CD4-positive, alpha-beta T cell treated with Interleukin-10 for 1 hour (primary cell): ENCODE measurements around the gene RALGPS2.

Experiments
- DNase-seq: peaks from one replicate; pipeline ENCODE4 v3.0.0-alpha.2; 2020

The RALGPS2 gene

GRCh38 chr1:178724728-178725465 lies at the start of gene RALGPS2:
Gene RALGPS2, plus strand, starts transcription at chr1:178725244. Its CDS starts 51,521 bp downstream, at chr1:178776765.
- peak; percentile 69 for DNase-seq

- no peak for DNase-seq
Measured at GRCh38 chr1:178679237-178679636, 45.8 kb upstream of the RALGPS2 start.

GRCh38 chr1:178682429-178682828 lies 42.6 kb upstream of the RALGPS2 start:
- DNase-seq, result no peak

- DNase-seq, result no peak
Measured at GRCh38 chr1:178682886-178683285, 42.2 kb upstream of the RALGPS2 start.

GRCh38 chr1:178683291-178683690 lies 41.8 kb upstream of the RALGPS2 start:
- no peak for DNase-seq

- DNase-seq, result no peak
Measured at GRCh38 chr1:178684111-178684510, 40.9 kb upstream of the RALGPS2 start.

GRCh38 chr1:178684542-178685000 lies 40.5 kb upstream of the RALGPS2 start:
- DNase-seq, result no peak

GRCh38 chr1:178686407-178686806 lies 38.6 kb upstream of the RALGPS2 start:
- no peak for DNase-seq

GRCh38 chr1:178688244-178688643 lies 36.8 kb upstream of the RALGPS2 start:
- no peak for DNase-seq

- no peak for DNase-seq
Measured at GRCh38 chr1:178689769-178690168, 35.3 kb upstream of the RALGPS2 start.

- no peak for DNase-seq
Measured at GRCh38 chr1:178690496-178690895, 34.5 kb upstream of the RALGPS2 start.

GRCh38 chr1:178692564-178693327 lies 32.3 kb upstream of the RALGPS2 start:
- no peak for DNase-seq

GRCh38 chr1:178693366-178693765 lies 31.7 kb upstream of the RALGPS2 start:
- no peak for DNase-seq

- DNase-seq, result no peak
Measured at GRCh38 chr1:178694923-178695525, 30.0 kb upstream of the RALGPS2 start.

GRCh38 chr1:178702146-178702545 lies 22.9 kb upstream of the RALGPS2 start:
- no peak for DNase-seq

GRCh38 chr1:178704833-178705232 lies 20.2 kb upstream of the RALGPS2 start:
- DNase-seq, result no peak

GRCh38 chr1:178706432-178706831 lies 18.6 kb upstream of the RALGPS2 start:
- DNase-seq, result no peak

GRCh38 chr1:178713259-178713658 lies 11.8 kb upstream of the RALGPS2 start:
- DNase-seq, result no peak

GRCh38 chr1:178714453-178714852 lies 10.6 kb upstream of the RALGPS2 start:
- no peak for DNase-seq

- no peak for DNase-seq
Measured at GRCh38 chr1:178716111-178716510, 8.9 kb upstream of the RALGPS2 start.

GRCh38 chr1:178718520-178718919 lies 6.5 kb upstream of the RALGPS2 start:
- DNase-seq, result no peak

GRCh38 chr1:178723546-178723945 lies 1.5 kb upstream of the RALGPS2 start:
- no peak for DNase-seq

GRCh38 chr1:178724376-178724727 lies 692 bp upstream of the RALGPS2 start:
- no peak for DNase-seq
